Lung (tissue), 12 donors: ENCODE measurements around the gene ATP1B1. TPM values are rescaled to one million over a fixed set of nuclear protein-coding genes. Genes with fewer than 3 reads are reported as not detected.

Experiments used
- ATAC-seq: fragments of 200-7000 bp; cut with Tn5 transposase; one replicate; pipeline ENCODE4 v1.9.1; 2020; ENCODE audit warnings: moderate number of reproducible peaks; ENCODE audit not compliant: insufficient read depth, low FRiP score
- DNase-seq, 3 donors: peaks; one replicate each; pipeline ENCODE4 v3.0.0-alpha.2; 2013 to 2017
- H3K27ac ChIP-seq, 2 donors: one replicate each; pipeline ENCODE4 v1.5.1; 2013; ENCODE audit warnings: mild to moderate bottlenecking in 2 of 2, moderate library complexity in 2 of 2, control low read depth in 1 of 2, inconsistent platforms in 1 of 2, low read depth in 1 of 2, low read length in 1 of 2
- H3K27me3 ChIP-seq, 3 donors: one replicate each; pipeline ENCODE4 v1.5.1; 2013; ENCODE audit warnings: low read length in 2 of 3; ENCODE audit not compliant: control insufficient read depth in 3 of 3, insufficient read depth in 3 of 3
- H3K36me3 ChIP-seq, 4 donors: one replicate each; pipeline ENCODE4 v1.5.1; 2013; ENCODE audit warnings: low read length in 4 of 4, mild to moderate bottlenecking in 1 of 4, moderate library complexity in 1 of 4; ENCODE audit not compliant: control insufficient read depth in 4 of 4, insufficient read depth in 4 of 4
- H3K4me1 ChIP-seq, 5 donors: one replicate each; pipeline ENCODE4 v1.5.1; 2013; ENCODE audit warnings: low read length in 5 of 5, mild to moderate bottlenecking in 2 of 5, moderate library complexity in 1 of 5; ENCODE audit not compliant: control insufficient read depth in 5 of 5, insufficient read depth in 5 of 5
- H3K4me3 ChIP-seq: one replicate; pipeline ENCODE4 v1.5.1; 2013; ENCODE audit warnings: mild to moderate bottlenecking, control low read depth, moderate library complexity
- H3K9ac ChIP-seq, 2 donors: one replicate each; pipeline ENCODE4 v1.5.1; 2013; ENCODE audit warnings: low read length in 2 of 2, control low read depth in 1 of 2; ENCODE audit not compliant: insufficient read depth in 1 of 2
- H3K9me3 ChIP-seq, 4 donors: one replicate each; pipeline ENCODE4 v1.5.1; 2013; ENCODE audit warnings: low read length in 3 of 4, mild to moderate bottlenecking in 1 of 4, moderate library complexity in 1 of 4; ENCODE audit not compliant: control insufficient read depth in 4 of 4, insufficient read depth in 3 of 4
- CTCF ChIP-seq: IDR thresholded peaks from 2 replicates; pipeline ENCODE4 v1.5.1; 2012; ENCODE audit warnings: mild to moderate bottlenecking; ENCODE audit errors: control extremely low read depth, extremely low read depth
- WGBS, 2 donors: extraction: QIAGEN DNeasy Blood & Tissue Kit; methylation state at CpG; one replicate each; pipeline ENCODE4 v1.1.7; 2013; 5-methylcytosine and 5-hydroxymethylcytosine counted together
- polyA plus RNA-seq, 2 donors: library from polyadenylated mRNA; stranded (reverse); fragments of 200-250 nt; gene quantifications; one replicate each; pipeline ENCODE4 v1.2.1, GENCODE V29; 2013
- total RNA-seq, 2 donors: library from RNA; depleted of rRNA in 1 of 2; stranded (reverse); fragments of >200 nt in 1 of 2; gene quantifications; one replicate each; pipeline ENCODE4 v1.2.1, GENCODE V29; 2014 to 2021
- donor health status: control.
- donor health status: control.
- donor health status: Bipolar disorder and iron deficiency.
- donor health status: healthy.
- donor health status: DM: yes; HTN: yes; CAD: no.

The ATP1B1 gene
- total and polyA plus RNA-seq, 4 donors = 105 to 226 (median 167) TPM

- Histone ChIP-seq H3K4me1 (peaks cover 0 to 28% (median 4%) of the 10 kb centered on the region in 5 donors), H3K27me3 (no peaks in the 10 kb centered on the region), H3K4me3 (no peak overlapping the region), H3K9ac (no peak overlapping the region), H3K27ac (peak overlapping the region; percentile 94 to 96), H3K36me3 (peaks cover 0 to 4% (median 0%) of the 10 kb centered on the region in 4 donors), H3K9me3 (no peaks in the 10 kb centered on the region)
- no peak for TF ChIP-seq CTCF
- no peak for ATAC-seq
- 64 to 65% methylated on average over 6 of the region's 6 CpGs for WGBS, 2 donors
- peak in 1 of 3 donors; percentile 20 for DNase-seq
These were observed 1.4 kb upstream of the ATP1B1 start for GRCh38 chr1:169105087-169105433.

DNA sequence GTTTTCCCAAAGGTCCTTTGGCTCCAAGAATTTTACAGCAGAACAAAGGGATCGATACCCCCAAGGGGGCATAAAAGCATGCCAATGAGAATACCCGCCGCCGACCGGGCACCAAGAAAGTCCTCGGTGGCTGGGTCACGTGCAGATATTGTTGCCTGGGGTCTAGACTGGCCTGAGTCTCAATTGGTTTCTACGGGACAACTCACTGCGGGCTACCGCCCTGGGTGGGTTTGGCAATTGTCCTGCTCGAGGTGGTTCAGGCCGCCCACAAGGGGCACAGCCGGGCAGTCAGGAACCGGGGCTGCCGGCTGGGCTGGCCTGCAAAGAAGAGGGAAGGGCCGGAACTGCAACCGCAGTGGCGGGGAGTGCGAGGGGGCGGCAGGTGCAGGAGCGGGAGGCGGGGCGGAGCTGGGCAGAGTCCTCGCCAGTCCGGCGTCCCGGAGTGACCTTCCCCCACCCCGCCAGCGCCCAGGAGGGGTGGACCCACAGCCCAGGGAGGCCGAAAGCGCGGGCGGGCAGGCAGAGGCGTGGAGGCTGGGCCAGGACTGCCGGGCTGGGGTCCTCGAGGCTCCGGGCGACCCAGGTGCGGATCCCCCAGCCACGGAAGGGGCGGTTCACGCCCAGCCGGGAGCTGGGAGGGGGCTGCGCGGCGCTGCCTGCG is 926 bp upstream of the ATP1B1 start:
- peak overlapping the region; percentile 71 for H3K4me3 ChIP-seq
- H3K9ac ChIP-seq = no peak overlapping the region
- peaks cover 0 to 4% (median 0%) of the 10 kb centered on the region in 4 donors for H3K36me3 ChIP-seq
- peaks cover 0 to 33% (median 9%) of the 10 kb centered on the region in 5 donors for H3K4me1 ChIP-seq
- peak; percentile 22 for ATAC-seq
- peak overlapping the region; percentile 94 to 96 for H3K27ac ChIP-seq
- H3K27me3 ChIP-seq = no peaks in the 10 kb centered on the region
- H3K9me3 ChIP-seq = no peaks in the 10 kb centered on the region
- 2% methylated on average over 31 to 47 of the region's 47 CpGs for WGBS, 2 donors
- no peak for TF ChIP-seq CTCF
- DNase-seq = peak; percentile 66 to 78 (median 77)

DNA sequence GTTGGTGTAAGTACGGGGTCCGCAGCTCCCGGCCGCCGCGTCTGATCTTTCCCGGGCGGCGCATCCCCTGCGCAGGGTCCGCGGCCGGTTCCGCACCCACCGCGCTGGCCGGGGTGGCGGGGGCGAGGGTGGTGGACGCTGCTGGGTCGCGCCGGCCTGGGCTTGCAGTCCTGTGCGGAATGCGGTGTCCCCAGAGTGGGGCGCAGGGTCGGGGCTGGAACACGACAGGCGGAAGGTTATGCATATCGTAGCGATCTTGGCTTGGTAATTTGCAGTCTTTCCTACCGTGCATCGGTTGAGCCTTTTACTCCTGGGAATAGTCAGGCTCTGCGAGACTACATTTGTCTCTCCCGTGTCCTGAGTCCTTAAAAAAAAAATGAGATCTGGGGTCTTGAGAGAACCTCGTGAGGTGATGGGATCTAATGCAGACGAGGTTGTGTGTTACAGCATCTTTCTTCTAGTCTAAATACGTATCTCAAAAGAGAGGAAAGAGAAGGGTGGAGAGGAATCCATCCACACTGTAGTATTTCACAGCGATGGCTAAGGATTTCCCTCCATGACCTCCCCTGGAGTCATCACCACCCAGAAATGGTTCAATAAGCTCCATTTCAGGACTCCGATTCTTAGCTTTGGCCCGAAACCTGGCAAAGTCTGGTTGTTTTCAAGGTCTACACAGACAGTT is 572 bp downstream of the ATP1B1 start:
- no peak for ATAC-seq
- H3K9me3 ChIP-seq = no peaks in the 10 kb centered on the region
- DNase-seq = peak; percentile 47 to 69 (median 48)
- H3K4me1 ChIP-seq = peaks cover 2 to 44% (median 9%) of the 10 kb centered on the region in 5 donors
- H3K27me3 ChIP-seq = no peaks in the 10 kb centered on the region
- TF ChIP-seq CTCF = no peak
- peak overlapping the region; percentile 47 to 89 for H3K9ac ChIP-seq
- H3K27ac ChIP-seq = peak overlapping the region; percentile 96 to 97
- H3K4me3 ChIP-seq = peak overlapping the region; percentile 53
- peaks cover 0 to 10% (median 5%) of the 10 kb centered on the region in 4 donors for H3K36me3 ChIP-seq
- 1% methylated on average over 41 of the region's 41 CpGs for WGBS, 2 donors
